ENCODE data around the gene PEMT.
"Not testable (repeated sequence)": the region's sequence is repeated elsewhere in the genome, so short reads cannot be mapped to it uniquely, and the experiment has no call there.

PEMT gene, protein sequence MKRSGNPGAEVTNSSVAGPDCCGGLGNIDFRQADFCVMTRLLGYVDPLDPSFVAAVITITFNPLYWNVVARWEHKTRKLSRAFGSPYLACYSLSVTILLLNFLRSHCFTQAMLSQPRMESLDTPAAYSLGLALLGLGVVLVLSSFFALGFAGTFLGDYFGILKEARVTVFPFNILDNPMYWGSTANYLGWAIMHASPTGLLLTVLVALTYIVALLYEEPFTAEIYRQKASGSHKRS

DNA sequence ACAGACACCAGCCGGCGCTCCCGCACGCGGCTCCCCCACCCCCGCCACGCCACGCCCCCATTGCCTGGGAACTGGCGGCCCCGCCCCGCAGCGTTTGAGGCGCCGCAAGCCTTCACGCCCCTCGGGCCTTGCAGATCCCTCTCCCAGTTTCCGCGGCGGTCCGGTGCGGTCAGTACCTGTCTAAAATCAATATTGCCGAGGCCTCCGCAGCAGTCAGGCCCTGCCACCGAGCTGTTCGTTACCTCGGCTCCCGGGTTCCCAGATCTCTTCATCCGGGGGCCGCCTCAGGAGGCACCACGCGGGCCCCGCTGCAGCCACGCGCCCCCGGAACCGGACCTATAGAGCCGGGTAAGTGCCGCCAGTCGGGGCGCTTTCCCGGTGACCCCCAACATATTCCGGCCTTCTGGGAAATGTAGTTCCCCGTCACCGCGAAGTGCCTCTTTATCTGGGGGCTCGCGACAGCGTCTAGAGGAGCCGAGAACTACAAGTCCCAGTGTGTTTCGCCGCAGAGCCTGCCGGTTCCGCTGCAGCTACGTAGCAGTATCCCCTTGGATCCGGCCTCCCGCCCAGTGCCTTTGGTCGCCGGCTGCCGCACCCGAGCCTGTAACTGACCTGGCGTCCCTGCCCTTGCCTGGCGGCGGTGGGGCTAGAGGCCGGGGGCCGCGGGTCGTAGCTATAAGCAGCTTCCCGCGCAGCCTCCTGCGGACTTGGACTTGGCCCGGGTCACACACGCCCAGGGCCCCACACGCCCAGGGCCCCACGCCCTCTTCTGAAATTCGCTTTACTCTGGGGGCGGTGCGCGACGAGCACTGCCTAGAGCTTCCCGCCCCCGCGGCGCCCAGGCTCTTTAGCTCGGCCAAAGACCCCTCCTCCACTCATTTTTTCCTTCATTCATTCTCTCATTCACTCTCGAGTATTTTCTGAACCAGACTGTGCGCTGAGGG, at the start of gene PEMT:
Gene PEMT, minus strand, starts transcription at position 354 of the 944 bp plus-strand sequence. Its CDS starts 82 bp downstream, at position 272.
- peak within 1 kb of the TSS; percentile 97 for H3K4me3 ChIP-seq (ENCODE audit: low read length)

DNA sequence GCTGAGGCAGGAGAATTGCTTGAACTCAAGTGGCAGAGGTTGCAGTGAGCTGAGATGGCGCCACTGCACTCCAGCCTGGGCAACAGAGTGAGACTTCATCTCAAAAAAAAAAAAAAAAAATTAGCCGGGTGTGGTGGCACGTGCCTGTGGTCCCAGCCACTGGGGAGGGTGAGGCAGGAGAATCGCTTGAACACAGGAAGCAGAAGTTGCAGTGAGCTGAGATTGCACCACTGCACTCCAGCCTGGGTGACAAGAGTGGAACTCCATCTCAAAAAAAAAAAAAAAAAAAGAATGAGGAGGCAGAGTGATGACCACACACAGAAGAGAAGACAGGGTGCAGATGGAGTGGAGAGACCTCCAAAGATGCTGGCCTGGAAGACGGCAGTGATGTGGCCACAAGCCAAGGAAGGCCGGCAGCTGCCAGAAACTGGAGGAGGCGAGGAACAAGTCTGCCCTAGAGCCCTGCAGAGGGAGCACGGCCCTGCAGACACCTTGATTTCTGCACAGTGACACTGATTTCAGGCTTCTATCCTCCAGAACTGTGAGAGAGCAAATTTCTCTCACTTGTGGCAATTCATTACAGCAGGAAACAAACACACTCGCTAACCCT, 48.3 kb upstream of the PEMT start:
- H3K4me3 ChIP-seq (ENCODE audit: low read length), result not testable (repeated sequence)

More for the DNA sequence above, at the start of gene PEMT:
- TF ChIP-seq ZNF274 (IDR thresholded peaks at IDR 0.05; ENCODE audit: low read depth, low read length), result no peak

GRCh38 chr17:17638467-17638866, 47.0 kb upstream of the PEMT start:
- TF ChIP-seq ZNF274 (IDR thresholded peaks at IDR 0.05; ENCODE audit: low read depth, low read length), result no peak
- H3K4me3 ChIP-seq (ENCODE audit: low read length), result no peak overlapping the region

GRCh38 chr17:17636272-17636885, 44.9 kb upstream of the PEMT start:
- H3K4me3 ChIP-seq (ENCODE audit: low read length), result no peak overlapping the region
- TF ChIP-seq ZNF274 (IDR thresholded peaks at IDR 0.05; ENCODE audit: low read depth, low read length), result no peak

DNA sequence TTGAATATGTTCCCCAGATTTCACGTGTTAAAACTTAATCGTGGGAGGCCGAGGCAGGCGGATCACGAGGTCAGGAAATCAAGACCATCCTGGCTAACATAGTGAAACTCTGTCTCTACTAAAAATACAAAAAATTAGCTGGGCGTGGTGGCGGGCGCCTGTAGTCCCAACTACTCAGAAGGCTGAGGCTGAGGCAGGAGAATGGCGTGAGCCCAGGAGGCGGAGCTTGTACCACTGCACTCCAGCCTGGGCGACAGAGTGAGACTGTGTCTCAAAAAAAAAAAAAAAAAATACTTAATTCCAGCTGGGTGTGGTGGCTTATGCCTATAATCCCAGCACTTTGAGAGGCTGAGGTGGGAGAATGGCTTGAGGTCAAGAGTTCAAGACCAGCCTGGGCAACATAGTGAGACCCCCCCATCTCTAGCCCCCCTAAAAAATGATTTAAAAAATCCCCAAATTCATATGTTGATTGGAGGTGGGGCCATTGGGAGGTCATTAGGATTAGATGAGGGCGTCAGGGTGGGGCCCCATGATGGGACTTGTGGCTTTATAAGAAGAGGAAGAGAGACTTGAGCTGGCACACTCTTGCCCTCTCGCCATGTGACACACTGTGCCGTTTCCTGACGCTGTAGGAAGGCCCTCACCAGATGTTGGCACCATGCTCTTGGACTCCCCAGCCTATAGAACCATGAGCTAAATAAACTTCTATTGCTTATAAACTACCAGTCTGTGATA, 44.2 kb upstream of the PEMT start:
- H3K4me3 ChIP-seq (ENCODE audit: low read length), result not testable (repeated sequence)

DNA sequence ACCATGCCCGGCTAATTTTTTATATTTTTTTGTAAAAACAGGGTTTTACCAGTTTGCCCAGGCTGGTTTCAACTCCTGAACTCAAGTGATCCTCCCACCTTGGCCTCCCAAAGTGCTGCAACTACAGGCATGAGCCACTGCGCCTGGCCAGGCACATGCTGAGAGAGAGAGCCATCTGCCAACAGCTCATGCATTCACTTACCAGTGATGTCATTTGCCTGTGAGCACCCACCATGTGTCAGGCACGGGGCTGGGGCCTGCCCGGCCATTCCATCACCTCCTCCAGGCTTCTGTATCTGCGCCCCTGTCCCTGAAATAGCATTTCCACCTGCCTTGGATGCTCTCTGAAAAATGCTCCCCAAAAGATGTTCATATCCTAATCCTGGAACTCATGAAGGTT, 43.6 kb upstream of the PEMT start:
- no peak overlapping the region for H3K4me3 ChIP-seq (ENCODE audit: low read length)
- no peak for TF ChIP-seq ZNF274 (IDR thresholded peaks at IDR 0.05; ENCODE audit: low read depth, low read length)

- TF ChIP-seq ZNF274 (IDR thresholded peaks at IDR 0.05; ENCODE audit: low read depth, low read length), result no peak
- no peak overlapping the region for H3K4me3 ChIP-seq (ENCODE audit: low read length)
These were observed 41.8 kb upstream of the PEMT start for GRCh38 chr17:17633310-17633709.

GRCh38 chr17:17632690-17633089, 41.2 kb upstream of the PEMT start:
- not testable (repeated sequence) for H3K4me3 ChIP-seq (ENCODE audit: low read length)

GRCh38 chr17:17628388-17629008, 37.0 kb upstream of the PEMT start:
- peak overlapping the region; percentile 23; the same call in 1 of the 2 replicates for H3K4me3 ChIP-seq (ENCODE audit: low read length)
- TF ChIP-seq ZNF274 (IDR thresholded peaks at IDR 0.05; ENCODE audit: low read depth, low read length), result no peak

GRCh38 chr17:17626840-17627239, 35.3 kb upstream of the PEMT start:
- no peak overlapping the region for H3K4me3 ChIP-seq (ENCODE audit: low read length)

GRCh38 chr17:17626151-17626805, 34.8 kb upstream of the PEMT start:
- TF ChIP-seq ZNF274 (IDR thresholded peaks at IDR 0.05; ENCODE audit: low read depth, low read length), result no peak
- H3K4me3 ChIP-seq (ENCODE audit: low read length), result no peak overlapping the region

More at GRCh38 chr17:17626840-17627239, 35.3 kb upstream of the PEMT start:
- no peak for TF ChIP-seq ZNF274 (IDR thresholded peaks at IDR 0.05; ENCODE audit: low read depth, low read length)

DNA sequence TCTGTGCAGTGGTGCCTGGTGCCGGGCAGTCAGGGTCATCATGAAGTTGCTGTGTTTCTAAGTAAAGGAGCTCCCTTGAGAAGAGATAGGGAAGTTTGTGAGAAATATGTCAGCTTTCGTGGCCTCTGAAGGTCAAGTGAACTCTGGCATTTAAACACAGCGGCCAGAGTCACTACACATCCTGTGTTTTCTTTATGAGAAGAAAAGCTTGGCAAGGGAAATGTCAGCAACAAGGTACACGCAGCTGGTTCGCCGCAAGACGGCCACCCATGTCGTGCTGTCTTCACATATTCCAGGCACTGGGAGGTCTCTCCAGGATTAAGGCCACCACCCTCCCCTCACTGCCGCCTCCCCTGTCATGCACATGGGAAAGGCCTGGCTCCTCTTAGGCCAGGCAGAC, 33.2 kb upstream of the PEMT start:
- H3K4me3 ChIP-seq (ENCODE audit: low read length), result no peak overlapping the region
- no peak for TF ChIP-seq ZNF274 (IDR thresholded peaks at IDR 0.05; ENCODE audit: low read depth, low read length)

GRCh38 chr17:17623904-17624303, 32.4 kb upstream of the PEMT start:
- H3K4me3 ChIP-seq (ENCODE audit: low read length), result no peak overlapping the region
- TF ChIP-seq ZNF274 (IDR thresholded peaks at IDR 0.05; ENCODE audit: low read depth, low read length), result no peak

Measured in GM08714 (cell line).